Measurements from ENCODE around the gene RASA3. TPM values are rescaled to one million over a fixed set of nuclear protein-coding genes. Genes with fewer than 3 reads are reported as not detected.
"Not testable (repeated sequence)": the region's sequence is repeated elsewhere in the genome, so short reads cannot be mapped to it uniquely, and the experiment has no call there.

The RASA3 gene
- 100 to 1,000 TPM; 252 to 277 (median 274) TPM for total RNA-seq
- 97.7 TPM for total RNA-seq (2013)

- DNase-seq = peak; percentile 63 to 80
- Histone ChIP-seq H3K4me3 (ENCODE audit: low read length) (peak within 1 kb of the TSS; percentile 97), H3K36me3 (ENCODE audit: control insufficient read depth, insufficient read depth, low read length) (no peaks in the 10 kb centered on the region), H3K4me1 (ENCODE audit: control insufficient read depth, insufficient read depth, low read length) (peaks cover 48% of the 10 kb centered on the region), H3K27ac (ENCODE audit: low read length) (peak within 1 kb of the TSS; percentile 84), H3K27me3 (ENCODE audit: control insufficient read depth, insufficient read depth, low read length) (no peaks in the 10 kb centered on the region), H3K9me3 (ENCODE audit: control insufficient read depth, insufficient read depth, low read length) (no peaks in the 10 kb centered on the region)
- peak within 1 kb of the TSS; percentile 91 to 92 for H3K27ac Mint-ChIP-seq
- H3K4me1 Mint-ChIP-seq = peaks cover 53 to 66% of the 10 kb centered on the region in 2 donors
- peaks cover 11% of the 10 kb centered on the region for H3K36me3 Mint-ChIP-seq
- no peaks in the 10 kb centered on the region for H3K27me3 Mint-ChIP-seq (ENCODE audit: low read depth in 2 of 2)
- intact Hi-C loops (cut with micrococcal nuclease) = loop anchor here (2.0 kb wide), 1 partner anchor 94 kb away; no protein-coding TSS in a partner anchor
- under 1% methylated on average over 80 of the region's 81 CpGs for WGBS (ENCODE audit: insufficient coverage)
- peak within 1 kb of the TSS; percentile 98 for H3K4me3 Mint-ChIP-seq
- no peaks in the 10 kb centered on the region for H3K9me3 Mint-ChIP-seq
- no peak for TF ChIP-seq CTCF (IDR thresholded peaks at IDR 0.05)
- peak; percentile 51 to 72 (median 64) for ATAC-seq
These were observed at the start of gene RASA3 for GRCh38 chr13:114132419-114133121. RASA3 (minus strand) TSS chr13:114132623; CDS start chr13:114132489, 134 bp downstream.

GRCh38 chr13:114179087-114179658 is 46.8 kb upstream of the RASA3 start, which contains the start of gene CFAP97D2:
CFAP97D2 (plus strand) TSS chr13:114179257; CDS start chr13:114179331, 74 bp downstream.
- no peak within 1 kb of the TSS for H3K4me3 Mint-ChIP-seq
- peaks cover 8 to 10% of the 10 kb centered on the region in 2 donors for H3K27me3 Mint-ChIP-seq (ENCODE audit: low read depth in 2 of 2)
- no peak for ATAC-seq
- Histone ChIP-seq H3K27me3 (ENCODE audit: control insufficient read depth, insufficient read depth, low read length) (no peaks in the 10 kb centered on the region), H3K9me3 (ENCODE audit: control insufficient read depth, insufficient read depth, low read length) (peaks cover 1% of the 10 kb centered on the region), H3K36me3 (ENCODE audit: control insufficient read depth, insufficient read depth, low read length) (no peaks in the 10 kb centered on the region), H3K4me3 (ENCODE audit: low read length) (no peak within 1 kb of the TSS), H3K4me1 (ENCODE audit: control insufficient read depth, insufficient read depth, low read length) (peaks cover 41% of the 10 kb centered on the region), H3K27ac (ENCODE audit: low read length) (no peak within 1 kb of the TSS)
- H3K4me1 Mint-ChIP-seq = peaks cover 43 to 64% of the 10 kb centered on the region in 2 donors
- WGBS (ENCODE audit: insufficient coverage) = 83% methylated on average over 10 of the region's 13 CpGs
- DNase-seq = no peak
- TF ChIP-seq CTCF (IDR thresholded peaks at IDR 0.05) = no peak
- intact Hi-C loops (cut with micrococcal nuclease) = no loop called here
- H3K9me3 Mint-ChIP-seq = no peaks in the 10 kb centered on the region
- H3K36me3 Mint-ChIP-seq = no peaks in the 10 kb centered on the region
- H3K27ac Mint-ChIP-seq = peak within 1 kb of the TSS; percentile 3 to 27

GRCh38 chr13:114177245-114178010 is 45.0 kb upstream of the RASA3 start:
- Mint-ChIP-seq H3K4me3 (no peak overlapping the region), H3K4me1 (peaks cover 43 to 65% of the 10 kb centered on the region in 2 donors), H3K27me3 (ENCODE audit: low read depth in 2 of 2) (peaks cover 8 to 10% of the 10 kb centered on the region in 2 donors), H3K36me3 (peaks cover 7% of the 10 kb centered on the region), H3K27ac (peak overlapping the region in 1 of 2 donors; percentile 31), H3K9me3 (peaks cover 2 to 3% of the 10 kb centered on the region in 2 donors)
- Histone ChIP-seq H3K4me1 (ENCODE audit: control insufficient read depth, insufficient read depth, low read length) (peaks cover 41% of the 10 kb centered on the region), H3K4me3 (ENCODE audit: low read length) (no peak overlapping the region), H3K36me3 (ENCODE audit: control insufficient read depth, insufficient read depth, low read length) (no peaks in the 10 kb centered on the region), H3K9me3 (ENCODE audit: control insufficient read depth, insufficient read depth, low read length) (peaks cover 11% of the 10 kb centered on the region), H3K27ac (ENCODE audit: low read length) (no peak overlapping the region), H3K27me3 (ENCODE audit: control insufficient read depth, insufficient read depth, low read length) (no peaks in the 10 kb centered on the region)
- DNase-seq = no peak
- TF ChIP-seq CTCF (IDR thresholded peaks at IDR 0.05) = no peak
- peak in 1 of 3 donors; percentile 20 for ATAC-seq
- intact Hi-C loops (cut with micrococcal nuclease) = no loop called here
- WGBS (ENCODE audit: insufficient coverage) = 46% methylated on average over 12 of the region's 12 CpGs

GRCh38 chr13:114176359-114176902 is 44.0 kb upstream of the RASA3 start:
- H3K27me3 ChIP-seq (ENCODE audit: control insufficient read depth, insufficient read depth, low read length); H3K4me3 Mint-ChIP-seq; DNase-seq; H3K36me3 ChIP-seq (ENCODE audit: control insufficient read depth, insufficient read depth, low read length); H3K27ac ChIP-seq (ENCODE audit: low read length); H3K4me3 ChIP-seq (ENCODE audit: low read length); H3K9me3 Mint-ChIP-seq; ATAC-seq; intact Hi-C loops (cut with micrococcal nuclease); H3K36me3 Mint-ChIP-seq: not testable (repeated sequence)
- peaks cover 41% of the 10 kb centered on the region for H3K4me1 ChIP-seq (ENCODE audit: control insufficient read depth, insufficient read depth, low read length)
- Mint-ChIP-seq H3K27ac (peak overlapping the region in 1 of 2 donors; percentile 31), H3K27me3 (ENCODE audit: low read depth in 2 of 2) (peaks cover 8 to 10% of the 10 kb centered on the region in 2 donors), H3K4me1 (peaks cover 43 to 65% of the 10 kb centered on the region in 2 donors)
- H3K9me3 ChIP-seq (ENCODE audit: control insufficient read depth, insufficient read depth, low read length) = peaks cover 11% of the 10 kb centered on the region
- WGBS (ENCODE audit: insufficient coverage) = 51% methylated on average over 14 of the region's 14 CpGs

Data from natural killer cell (primary cell).